DMS79 treated with DMSO at 0.1 percent for 48 hours (cell line): ENCODE data around the gene TOPBP1.
"Not testable (repeated sequence)": the region's sequence is repeated elsewhere in the genome, so short reads cannot be mapped to it uniquely, and the experiment has no call there.

Experiments used
- DNase-seq: peaks from one replicate; lab custom pipeline; 2025; lab: John Stamatoyannopoulos, UW

The TOPBP1 gene

GRCh38 chr3:133570937-133571320, 90.8 kb downstream of the TOPBP1 start:
- no peak for DNase-seq

- DNase-seq, result no peak
These were observed 91.4 kb downstream of the TOPBP1 start for GRCh38 chr3:133570139-133570936.

- DNase-seq, result no peak
These were observed 93.3 kb downstream of the TOPBP1 start for GRCh38 chr3:133568294-133569014.

GRCh38 chr3:133563816-133564215, 97.9 kb downstream of the TOPBP1 start:
- no peak for DNase-seq

- no peak for DNase-seq
These were observed 98.6 kb downstream of the TOPBP1 start for GRCh38 chr3:133563186-133563591.

GRCh38 chr3:133562376-133562775, 99.4 kb downstream of the TOPBP1 start:
- no peak for DNase-seq

GRCh38 chr3:133561679-133562078, 100.1 kb downstream of the TOPBP1 start:
- DNase-seq, result no peak

- not testable (repeated sequence) for DNase-seq
These were observed 110.2 kb downstream of the TOPBP1 start for GRCh38 chr3:133551589-133551988.
